SIG-M5 treated with dmso at 0.1 percent for 504 hours (cell line): ENCODE data around the gene SLC27A1.
"Not testable (repeated sequence)": the region's sequence is repeated elsewhere in the genome, so short reads cannot be mapped to it uniquely, and the experiment has no call there.

Source experiments
- DNase-seq: peaks from one replicate; lab custom pipeline; 2025; ENCODE audit not compliant: unreplicated experiment; lab: John Stamatoyannopoulos, UW

The SLC27A1 gene

DNA sequence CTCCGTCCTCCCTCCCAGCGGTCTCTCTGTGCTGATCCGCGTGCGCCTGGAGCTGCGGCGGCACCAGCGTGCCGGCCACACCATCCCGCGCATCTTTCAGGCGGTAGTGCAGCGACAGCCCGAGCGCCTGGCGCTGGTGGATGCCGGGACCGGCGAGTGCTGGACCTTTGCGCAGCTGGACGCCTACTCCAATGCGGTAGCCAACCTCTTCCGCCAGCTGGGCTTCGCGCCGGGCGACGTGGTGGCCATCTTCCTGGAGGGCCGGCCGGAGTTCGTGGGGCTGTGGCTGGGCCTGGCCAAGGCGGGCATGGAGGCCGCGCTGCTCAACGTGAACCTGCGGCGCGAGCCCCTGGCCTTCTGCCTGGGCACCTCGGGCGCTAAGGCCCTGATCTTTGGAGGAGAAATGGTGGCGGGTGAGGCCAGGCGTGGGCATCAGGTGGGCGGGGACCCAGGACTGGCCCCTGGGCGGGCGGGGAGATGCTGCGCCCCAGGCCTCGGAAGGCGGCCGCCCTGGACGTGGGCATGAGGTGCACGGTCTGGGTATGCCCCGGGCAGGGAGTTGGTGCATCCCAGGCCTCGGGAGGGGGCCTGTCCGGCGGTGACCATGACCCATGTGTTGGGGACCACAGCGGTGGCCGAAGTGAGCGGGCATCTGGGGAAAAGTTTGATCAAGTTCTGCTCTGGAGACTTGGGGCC is 16.4 kb downstream of the SLC27A1 start:
- DNase-seq = no peak

DNA sequence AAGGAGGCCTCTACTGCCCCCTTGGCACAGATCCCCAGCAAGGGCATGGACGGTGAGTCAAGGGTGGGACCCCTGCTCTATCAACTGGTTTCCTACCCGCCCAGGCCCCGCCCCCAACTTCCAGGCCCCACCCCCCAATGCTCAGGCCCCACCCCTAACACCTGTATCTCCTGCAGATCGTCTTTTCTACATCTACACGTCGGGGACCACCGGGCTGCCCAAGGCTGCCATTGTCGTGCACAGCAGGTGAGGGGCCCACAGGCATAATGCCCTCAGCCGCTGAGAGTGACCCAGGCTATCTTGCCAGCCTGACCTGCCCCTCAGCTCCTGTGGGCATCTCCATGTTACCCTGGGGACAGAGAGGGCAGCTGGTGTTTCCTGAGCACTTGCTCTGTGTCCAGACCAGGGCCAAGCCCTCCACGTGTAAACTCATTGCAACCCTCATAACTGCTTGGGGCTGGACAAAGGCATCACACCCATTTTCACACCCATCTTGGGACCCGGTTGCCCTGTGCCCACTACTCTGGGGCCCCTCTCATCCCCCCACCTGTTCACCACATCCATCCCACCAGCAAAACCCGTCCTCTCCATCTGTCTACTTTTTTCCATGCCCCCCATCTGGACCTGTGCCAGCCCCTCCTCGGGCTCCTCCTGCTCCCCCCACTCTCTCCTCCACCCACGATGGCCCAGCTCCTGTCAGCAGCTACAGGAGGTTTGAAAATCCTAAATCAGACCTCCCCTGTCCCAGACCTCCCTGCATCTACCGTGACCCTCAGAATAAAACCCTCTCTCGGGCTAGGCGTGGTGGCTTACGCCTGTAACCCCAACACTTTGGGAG is 17.2 kb downstream of the SLC27A1 start:
- no peak for DNase-seq

DNA sequence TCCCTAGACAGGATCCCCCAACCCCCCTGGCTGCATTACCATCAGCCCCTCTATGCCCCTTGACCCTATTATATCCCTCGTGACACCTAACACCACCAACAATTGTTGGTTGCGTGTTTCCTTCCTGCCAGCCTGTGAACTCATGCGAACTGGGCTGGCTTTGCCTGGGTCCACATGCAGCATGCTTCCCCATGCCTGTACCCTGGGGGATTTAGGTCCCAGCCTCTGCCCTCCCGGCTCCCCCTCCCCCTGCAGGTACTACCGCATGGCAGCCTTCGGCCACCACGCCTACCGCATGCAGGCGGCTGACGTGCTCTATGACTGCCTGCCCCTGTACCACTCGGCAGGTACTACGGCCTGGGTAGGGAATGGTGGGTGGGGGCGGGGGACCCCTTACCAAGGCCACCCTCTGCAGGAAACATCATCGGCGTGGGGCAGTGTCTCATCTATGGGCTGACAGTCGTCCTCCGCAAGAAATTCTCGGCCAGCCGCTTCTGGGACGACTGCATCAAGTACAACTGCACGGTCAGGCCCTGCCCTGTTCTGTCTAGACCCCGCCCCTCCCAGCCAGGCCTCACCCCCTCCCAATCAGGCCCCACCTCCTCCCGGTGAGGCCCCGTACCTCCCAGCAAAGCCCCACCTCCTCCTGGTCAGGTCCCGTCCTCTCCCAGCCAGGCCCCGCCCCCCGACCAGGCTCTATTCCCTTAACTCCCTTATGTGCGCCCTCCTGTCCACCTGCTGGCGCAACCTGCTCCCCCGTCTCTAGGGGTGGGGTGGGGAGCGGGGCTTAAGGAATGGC is 18.5 kb downstream of the SLC27A1 start:
- peak; percentile 62 for DNase-seq

DNA sequence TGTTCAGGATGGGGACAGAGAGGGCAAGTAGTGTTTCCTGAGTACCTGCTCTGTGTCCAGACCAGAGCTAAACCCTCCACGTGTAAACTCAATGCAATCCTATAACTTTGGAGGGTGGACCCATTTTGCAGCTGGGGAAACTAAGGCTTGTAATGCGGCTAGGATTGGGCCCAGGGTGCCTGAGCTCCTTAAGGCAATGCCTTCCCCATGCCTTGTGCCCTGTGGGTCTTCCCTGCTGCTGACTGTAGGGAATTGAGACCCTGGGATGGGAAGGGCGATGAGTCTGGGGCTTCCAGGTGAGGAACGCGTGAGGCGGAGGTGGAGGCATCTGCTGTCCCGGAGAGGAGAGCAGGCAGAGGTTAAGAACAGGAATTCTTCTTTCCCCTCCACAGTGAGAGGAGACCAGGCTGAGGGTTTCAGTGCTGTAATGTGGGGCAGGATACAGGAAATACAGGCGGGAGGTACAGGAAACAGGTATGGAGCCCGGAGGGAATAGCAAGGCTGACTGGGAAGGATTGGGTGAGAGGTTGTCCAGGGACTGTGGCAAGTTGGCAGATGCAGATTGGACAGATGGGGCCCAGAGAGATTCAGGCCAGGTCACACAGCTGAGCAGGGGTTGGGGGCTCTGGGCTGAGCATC is 19.2 kb downstream of the SLC27A1 start:
- DNase-seq = no peak

DNA sequence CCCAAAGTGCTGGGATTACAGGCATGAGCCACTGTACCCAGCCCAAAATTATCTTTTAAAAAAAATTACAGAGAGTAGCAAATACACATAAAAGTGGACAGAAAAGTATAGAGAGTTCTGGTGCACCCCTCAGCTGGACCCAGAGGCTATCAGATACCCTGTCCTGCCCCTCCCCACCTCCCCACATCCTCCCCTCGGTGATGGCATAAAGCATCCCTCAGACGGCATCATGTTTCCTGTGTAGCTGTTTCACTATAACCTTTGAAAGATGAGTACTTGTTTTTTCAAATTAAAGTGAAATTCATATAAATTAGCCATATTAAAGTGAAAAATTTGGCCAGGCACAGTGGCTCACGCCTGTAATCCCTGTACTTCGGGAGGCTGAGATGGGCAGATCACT is 20.1 kb downstream of the SLC27A1 start:
- DNase-seq = no peak

DNA sequence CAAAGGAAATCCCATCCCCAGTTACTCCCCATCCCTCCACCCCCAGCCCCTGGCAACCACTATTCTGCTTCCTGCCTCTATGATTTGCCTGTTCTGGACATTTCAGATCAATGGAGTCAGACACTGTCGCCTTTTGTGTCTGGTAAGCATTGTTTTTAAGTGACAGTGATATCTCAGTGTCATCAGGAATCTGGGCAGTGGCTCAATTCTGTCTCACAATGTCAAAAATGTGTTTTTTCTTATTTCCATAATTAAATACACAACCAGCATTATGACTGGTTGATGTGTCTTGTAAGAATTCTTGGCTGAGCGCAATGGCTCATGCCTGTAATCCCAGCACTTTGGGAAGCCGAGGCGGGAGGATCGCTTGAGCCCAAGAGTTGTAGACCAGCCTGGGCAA is 21.0 kb downstream of the SLC27A1 start:
- DNase-seq = no peak

DNA sequence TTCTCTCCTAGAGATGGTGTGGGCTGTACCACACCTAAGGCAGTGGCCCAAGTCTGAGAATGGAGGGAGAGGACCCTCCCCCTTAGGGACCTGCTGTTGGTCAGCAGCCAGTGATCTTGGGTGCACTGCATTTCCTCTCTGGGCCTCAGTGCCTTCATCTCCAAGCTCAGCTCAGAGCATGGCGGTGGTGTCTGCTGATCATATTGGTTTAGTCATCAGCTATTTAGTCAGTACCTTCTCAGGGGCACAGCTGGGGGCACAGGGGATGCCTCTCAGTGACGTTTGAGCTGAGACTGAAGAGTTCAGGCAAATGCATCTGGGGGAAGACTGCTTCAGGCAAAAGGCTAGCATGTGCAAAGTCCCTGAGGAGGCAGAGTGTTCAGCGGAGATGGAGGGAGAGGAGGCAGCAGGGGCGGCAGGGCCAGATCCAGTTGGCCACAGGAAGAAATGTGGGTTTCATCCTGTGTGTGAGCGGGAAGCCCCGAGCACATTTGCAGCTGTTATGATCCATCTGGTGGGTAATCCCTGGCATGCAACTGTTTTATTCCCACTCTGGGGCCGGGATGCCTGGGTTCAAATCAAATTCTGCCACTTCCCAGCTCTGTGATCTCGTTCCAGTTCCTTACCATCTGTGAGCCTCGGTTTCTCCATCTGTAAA is 25.4 kb downstream of the SLC27A1 start:
- no peak for DNase-seq

DNA sequence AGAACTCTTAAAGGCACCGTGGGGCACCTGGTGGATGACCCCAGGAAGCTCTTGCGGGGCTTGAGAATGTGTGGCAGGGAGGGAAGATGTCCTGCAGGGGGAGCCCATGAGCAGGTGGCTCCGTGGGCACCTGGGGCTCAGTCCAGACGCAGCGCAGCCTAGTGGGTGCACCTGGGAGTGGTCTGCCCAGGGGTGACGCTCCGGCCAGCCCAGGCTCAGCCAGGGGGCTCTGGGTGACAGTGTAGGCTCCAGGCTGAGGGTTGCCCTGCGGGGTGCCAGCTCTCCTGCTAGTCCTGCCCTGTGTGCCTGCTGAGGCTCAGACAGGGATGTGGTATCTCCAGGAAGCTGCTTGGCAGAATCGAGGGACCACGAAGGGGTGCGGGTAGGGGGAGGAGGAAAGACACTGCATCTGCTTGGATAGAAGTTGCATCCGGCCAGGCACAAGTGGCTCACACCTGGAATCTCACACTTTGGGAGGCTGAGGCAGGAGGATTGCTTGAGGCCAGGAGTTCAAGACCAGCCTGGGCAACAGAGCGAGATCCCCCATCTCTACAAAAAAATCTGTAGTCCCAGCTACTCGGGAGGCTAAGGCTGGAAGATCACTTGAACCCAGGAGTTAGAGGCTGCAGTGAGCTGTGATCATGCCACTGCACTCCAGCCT is 26.1 kb downstream of the SLC27A1 start:
- DNase-seq = peak; percentile 70

DNA sequence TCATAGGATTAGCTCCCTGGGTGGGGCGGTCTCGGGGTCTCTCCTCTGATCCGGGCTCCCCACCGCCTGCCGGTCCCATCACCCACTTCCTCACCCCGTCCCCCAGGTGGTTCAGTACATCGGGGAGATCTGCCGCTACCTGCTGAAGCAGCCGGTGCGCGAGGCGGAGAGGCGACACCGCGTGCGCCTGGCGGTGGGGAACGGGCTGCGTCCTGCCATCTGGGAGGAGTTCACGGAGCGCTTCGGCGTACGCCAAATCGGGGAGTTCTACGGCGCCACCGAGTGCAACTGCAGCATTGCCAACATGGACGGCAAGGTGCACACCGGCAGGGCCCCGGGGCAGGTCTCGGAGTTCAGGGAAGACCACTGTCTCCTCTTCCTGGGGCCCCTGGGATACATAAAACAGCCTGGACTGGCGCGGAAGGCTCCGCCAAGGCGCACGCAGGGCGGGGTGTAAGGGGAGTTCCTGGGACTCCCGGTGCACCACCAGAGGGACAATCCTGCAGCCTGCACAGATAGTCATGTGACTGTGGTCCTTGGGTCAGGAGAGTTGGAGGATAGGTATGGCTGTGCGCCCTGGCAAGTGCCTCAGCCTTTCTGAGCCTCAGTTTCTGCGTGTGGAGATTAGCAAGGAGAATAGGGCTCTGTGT is 26.9 kb downstream of the SLC27A1 start:
- no peak for DNase-seq

DNA sequence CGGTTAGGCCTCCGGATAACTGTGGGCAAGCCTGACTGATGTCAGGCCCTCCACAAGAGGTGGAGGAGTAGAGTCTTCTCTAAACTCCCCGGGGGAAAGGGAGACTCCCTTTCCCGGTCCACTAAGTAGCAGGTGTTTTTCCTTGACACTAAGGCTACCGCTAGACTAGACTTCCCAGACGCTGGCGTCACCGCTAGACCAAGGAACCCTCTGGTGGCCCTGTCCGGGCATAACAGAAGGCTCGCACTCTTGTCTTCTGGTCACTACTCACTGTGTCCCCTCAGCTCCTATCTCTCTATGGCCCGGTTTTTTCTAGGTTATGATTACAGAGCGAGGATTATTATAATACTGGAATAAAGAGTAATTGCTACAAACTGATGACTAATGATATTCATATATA is 28.7 kb downstream of the SLC27A1 start:
- not testable (repeated sequence) for DNase-seq

DNA sequence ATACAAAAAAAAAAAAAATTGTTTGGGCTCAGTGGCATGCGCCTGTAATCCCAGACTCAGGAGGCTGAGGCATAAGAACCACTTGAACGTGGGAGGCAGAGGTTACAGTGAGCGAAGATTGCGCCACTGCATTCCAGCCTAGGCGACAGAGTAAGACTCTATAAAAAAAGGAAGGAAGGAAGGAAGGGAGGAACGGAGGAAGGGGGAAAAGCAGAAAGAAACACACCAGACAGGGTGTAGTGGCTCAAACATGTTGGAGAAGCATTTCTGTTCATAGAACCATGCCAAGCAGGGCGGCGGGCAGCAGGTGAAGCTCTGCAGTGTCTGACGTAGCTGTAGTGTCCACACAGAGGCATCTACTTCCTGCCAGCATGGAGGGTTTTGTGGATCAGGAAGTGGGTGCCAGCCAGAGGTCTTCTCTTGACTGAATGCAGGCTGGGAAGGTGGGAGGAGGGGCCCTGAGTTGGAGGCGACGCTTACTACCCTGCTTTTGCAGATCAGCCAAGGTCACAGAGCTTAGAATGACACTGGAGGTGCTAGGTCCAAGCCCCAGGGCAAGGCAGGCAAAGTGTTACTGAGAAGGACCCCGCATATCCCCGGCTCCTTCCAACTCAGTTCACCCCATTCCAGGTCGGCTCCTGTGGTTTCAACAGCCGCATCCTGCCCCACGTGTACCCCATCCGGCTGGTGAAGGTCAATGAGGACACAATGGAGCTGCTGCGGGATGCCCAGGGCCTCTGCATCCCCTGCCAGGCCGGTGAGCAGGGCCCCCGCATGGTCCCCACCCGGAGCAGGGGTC is 29.5 kb downstream of the SLC27A1 start:
- peak; percentile 76 for DNase-seq

DNA sequence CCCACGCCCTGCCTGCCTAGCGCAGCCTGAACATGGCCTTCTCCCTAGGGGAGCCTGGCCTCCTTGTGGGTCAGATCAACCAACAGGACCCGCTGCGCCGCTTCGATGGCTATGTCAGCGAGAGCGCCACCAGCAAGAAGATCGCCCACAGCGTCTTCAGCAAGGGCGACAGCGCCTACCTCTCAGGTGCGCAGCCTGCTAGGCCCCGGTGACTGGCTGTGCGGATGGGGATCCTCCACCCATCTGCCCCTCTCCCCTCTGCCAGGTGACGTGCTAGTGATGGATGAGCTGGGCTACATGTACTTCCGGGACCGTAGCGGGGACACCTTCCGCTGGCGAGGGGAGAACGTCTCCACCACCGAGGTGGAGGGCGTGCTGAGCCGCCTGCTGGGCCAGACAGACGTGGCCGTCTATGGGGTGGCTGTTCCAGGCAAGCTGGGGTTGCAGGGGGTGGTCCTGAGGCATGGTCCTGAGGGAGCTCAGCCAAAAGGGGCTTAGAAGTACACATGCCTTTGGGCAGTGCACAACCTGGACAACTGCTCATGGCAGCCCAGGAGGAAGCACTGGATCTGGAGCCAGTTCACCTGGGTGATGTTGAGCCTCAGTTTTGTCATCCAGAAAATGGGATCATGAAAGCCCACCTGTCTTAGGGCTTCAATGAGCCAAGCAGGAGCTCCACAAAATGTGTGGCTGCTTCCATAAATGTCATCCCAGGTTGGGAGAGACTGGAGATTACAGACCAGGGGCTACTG is 30.3 kb downstream of the SLC27A1 start:
- DNase-seq = no peak

DNA sequence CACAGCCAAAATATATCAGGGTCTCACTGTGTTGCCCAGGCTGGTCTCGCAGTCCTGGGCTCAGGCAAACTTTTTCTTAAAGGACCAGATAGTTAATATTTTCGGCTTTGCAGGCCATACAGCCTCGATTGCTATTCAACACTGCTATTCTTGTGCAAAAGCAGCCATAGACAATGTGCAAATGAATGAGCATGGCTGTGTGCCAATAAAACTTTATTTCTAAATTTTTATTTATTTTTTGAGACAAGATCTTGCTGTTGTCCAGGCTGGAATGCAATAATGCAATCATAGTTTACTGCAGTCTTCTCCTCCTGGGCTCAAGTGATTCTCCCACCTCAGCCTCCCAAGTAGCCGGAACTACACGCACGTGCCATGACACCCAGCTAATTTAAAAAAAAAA is 32.9 kb downstream of the SLC27A1 start:
- no peak for DNase-seq

DNA sequence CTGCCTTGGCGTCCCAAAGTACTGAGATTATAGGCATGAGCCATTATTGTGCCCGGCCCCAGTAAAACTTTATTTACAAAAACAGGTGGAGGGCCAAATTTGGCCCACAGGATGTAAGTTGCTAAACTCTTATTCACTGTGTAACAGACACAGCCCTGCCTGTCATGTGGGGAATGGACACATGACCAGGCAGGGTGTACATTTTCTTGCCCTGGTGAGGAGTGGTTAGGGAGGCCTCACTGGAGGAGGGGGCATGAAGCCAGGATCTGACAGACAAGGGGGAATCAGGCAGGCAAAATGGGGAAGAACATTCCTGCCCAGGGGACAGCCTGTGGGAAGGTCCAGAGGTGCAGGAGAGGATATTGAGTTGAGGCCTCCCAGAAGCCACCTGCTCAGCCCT is 33.7 kb downstream of the SLC27A1 start:
- no peak for DNase-seq

DNA sequence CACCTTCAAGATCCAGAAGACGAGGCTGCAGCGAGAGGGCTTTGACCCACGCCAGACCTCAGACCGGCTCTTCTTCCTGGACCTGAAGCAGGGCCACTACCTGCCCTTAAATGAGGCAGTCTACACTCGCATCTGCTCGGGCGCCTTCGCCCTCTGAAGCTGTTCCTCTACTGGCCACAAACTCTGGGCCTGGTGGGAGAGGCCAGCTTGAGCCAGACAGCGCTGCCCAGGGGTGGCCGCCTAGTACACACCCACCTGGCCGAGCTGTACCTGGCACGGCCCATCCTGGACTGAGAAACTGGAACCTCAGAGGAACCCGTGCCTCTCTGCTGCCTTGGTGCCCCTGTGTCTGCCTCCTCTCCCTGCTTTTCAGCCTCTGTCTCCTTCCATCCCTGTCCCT is 34.1 kb downstream of the SLC27A1 start:
- DNase-seq = no peak

DNA sequence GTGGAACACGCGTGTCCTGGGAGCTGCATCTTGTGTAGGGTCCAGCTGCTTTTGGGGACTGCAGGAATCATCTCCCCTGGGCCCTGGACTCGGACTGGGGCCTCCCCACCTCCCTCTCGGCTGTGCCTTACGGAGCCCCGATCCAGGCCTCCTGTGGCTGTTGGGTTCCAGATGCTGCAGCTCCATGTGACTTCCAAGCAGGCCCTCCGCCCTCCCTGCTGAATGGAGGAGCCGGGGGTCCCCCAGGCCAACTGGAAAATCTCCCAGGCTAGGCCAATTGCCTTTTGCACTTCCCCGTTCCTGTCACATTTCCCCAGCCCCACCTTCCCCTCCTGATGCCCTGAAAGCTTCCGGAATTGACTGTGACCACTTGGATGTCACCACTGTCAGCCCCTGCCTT is 34.9 kb downstream of the SLC27A1 start:
- no peak for DNase-seq

DNA sequence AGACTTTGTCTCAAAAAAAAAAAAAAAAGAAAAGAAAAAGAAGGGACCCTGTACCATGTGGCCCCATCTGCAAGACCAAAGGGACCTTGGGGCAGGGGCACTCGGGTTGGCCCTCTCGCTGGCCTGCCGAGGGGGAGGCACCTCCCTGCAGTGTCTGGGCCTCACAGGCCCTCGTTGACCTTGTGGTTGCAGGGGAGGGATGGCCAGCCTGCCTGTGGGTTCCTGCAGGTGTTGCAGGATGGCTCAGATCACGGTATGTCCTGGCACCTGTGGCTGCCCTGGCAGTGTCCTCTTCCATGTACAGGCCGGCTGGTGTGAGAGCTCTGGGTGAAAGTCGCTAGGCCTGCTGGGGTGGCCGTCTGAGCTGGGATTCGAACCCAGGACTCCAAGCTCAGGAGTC is 36.4 kb downstream of the SLC27A1 start:
- DNase-seq = no peak

DNA sequence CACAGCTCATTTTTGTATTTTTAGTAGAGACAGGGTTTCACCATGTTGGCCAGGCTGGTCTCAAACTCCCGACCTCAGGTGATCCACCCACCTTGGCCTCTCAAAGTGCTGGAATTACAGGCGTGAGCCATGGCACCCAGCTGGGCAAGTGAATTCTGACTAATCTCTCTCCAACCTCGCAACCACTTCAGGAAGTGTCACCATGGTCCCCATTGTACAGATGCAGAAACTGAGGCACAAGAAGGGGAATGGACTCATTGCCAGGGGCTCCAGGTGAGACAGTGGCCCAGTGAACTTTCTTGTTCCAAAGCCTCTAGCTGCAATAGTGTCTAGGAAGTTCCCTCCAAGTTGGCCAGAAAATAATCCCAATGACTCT is 38.2 kb downstream of the SLC27A1 start:
- DNase-seq = not testable (repeated sequence)
